ENCODE measurements around the gene OXCT1.
"Not testable (repeated sequence)": the region's sequence is repeated elsewhere in the genome, so short reads cannot be mapped to it uniquely, and the experiment has no call there.

OXCT1 gene

DNA sequence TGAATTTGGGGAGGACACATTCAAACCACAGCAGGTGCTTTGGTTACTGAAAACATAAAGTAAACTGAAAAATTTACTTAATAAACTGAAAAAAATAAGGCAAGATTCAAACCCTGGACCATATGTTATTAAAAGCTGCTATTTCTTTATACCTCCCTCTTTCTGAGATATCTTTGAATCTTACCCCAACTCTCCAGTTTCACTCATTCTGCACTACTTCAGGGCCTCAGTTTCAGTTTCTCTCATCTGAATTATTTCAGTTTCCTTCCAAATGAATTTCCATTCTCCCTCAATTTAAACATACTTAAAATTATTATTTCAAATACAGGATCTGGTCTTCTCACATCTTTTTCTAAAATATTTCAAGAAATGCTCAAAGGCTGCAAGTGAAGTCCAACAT is 4.9 kb upstream of the OXCT1 start:
- H3K4me3 ChIP-seq = no peak overlapping the region
- no peak overlapping the region for H3K27ac ChIP-seq

DNA sequence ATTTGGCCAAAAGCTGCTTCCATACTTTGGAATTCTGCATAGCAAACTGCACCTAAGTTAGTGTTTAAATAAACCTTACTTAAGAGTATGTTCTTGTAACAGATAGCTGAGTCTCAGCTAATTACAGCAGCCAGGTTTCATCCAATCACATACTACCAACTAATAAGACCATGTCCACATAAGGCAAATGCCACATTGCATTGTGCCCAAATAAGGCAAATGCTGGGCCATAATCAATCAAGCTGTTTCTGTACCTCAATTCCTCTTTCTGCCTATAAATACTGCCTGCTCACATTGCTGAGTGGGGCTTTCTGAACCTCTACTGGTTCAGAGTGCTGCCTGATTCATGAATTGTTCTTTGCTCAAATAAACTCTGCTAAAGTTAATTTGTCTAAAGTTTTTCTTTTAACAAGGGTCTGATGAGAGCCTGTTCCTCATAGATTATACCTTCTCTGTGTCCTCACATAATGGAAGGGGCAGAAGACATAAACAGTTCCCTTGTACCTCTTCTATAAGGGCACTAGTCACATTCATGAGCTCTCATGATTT is 4.4 kb upstream of the OXCT1 start:
- Histone ChIP-seq H3K27ac (no peak overlapping the region), H3K4me3 (no peak overlapping the region)

DNA sequence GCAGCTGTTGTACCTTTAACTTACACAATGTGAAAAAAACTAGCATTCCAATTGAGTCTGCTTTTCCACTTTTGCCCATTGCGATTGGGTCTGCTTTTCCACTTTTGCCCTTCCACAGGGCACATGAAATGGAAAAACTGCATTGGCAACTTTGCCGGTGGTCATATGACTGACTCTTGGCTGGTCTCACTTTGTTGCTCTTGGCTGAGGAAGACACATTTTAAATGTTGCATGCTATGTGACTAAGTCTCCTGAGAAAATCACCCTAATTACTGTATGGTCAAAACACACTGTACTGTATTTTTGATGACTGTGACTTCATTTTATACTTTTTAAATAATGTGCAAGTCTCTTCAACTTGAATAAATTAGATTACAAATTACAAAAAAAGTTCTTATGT is 1.6 kb upstream of the OXCT1 start:
- peak overlapping the region in 1 of 21 experiments; percentile 23 for H3K27ac ChIP-seq
- H3K4me3 ChIP-seq = no peak overlapping the region

DNA sequence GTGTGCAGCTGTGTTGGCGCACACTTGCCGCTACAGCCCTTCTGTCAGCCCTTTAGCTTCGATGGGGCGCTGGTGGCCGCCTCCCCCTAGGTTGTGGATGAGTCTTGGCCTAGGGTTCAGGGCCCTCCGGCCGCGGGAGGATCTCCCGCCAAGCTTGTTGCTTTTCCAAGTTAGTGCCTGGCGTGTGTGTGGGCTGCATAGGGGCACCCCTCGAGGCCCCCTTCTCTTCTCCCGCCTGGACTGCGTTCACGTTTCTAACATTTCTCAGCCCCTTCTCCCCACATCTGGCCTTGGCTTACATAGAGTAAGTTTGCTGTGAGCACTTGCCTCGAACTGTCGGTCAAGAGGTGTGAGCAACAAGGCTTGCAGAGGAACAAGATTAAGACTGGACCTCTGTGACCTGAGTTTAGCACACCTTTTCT is 413 bp upstream of the OXCT1 start:
- H3K4me3 ChIP-seq = peak overlapping the region; percentile 66 to 97 (median 73)
- peak overlapping the region in 20 of 21 experiments; percentile 60 to 96 (median 83) for H3K27ac ChIP-seq

DNA sequence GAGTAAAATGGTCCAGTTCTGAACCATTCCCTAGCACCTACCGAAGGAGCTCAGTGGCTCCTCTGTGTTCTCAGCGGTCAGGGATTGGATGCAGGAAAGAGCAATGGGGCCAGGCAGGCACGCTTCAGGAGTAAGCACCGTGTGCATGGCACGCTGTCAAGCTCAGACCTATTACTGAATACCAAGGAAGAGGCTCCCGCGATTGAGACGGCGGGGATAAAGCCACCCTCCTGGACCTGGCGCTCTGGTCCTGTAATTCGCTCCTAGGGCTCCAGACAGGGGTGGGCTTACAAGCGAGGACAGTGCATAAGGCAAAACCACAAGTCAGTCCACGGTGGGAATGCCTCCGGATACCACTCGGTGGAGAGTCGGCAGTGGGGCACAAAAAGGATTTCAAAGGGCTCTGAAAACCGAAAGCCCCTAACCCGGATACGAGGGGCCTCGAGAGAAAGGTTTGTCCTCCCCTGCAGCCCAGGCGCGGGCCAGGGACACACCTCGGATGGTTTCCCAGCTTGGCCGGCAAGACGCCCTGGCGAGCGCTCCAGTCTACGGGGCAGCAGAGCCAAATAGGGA is 988 bp downstream of the OXCT1 start:
- peak overlapping the region in 17 of 21 experiments; percentile 75 to 96 (median 86) for H3K27ac ChIP-seq
- H3K4me3 ChIP-seq = peak overlapping the region; percentile 66 to 97 (median 73)

DNA sequence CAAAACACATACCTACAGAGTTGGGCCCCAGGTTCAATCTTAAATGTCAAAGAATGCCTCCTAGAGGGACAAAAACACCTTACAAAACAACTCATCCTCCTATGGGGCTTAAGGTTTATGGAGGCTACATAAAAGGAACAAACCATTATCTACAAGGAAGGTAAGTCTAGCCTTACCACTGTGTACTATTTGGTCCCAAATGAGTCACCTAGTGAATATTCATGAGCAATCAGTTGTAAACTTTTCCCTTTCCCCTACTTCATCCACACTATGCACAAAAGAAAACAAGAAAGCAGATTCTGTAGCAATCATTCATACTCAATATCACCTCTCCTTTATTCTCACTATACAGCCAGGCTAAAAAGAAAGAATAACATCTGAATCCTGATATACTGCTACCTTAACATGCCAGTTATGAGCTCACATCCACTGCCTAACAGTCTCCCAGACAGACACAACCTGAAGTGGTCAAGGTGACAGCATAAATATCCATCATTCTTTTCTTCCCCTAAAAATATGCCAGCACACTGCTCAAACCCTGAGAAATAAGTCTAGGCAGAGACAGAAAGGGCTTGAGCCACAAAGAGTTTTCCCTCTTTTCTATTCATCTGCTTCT is 6.2 kb downstream of the OXCT1 start:
- no peak overlapping the region for H3K4me3 ChIP-seq
- H3K27ac ChIP-seq = no peak overlapping the region

DNA sequence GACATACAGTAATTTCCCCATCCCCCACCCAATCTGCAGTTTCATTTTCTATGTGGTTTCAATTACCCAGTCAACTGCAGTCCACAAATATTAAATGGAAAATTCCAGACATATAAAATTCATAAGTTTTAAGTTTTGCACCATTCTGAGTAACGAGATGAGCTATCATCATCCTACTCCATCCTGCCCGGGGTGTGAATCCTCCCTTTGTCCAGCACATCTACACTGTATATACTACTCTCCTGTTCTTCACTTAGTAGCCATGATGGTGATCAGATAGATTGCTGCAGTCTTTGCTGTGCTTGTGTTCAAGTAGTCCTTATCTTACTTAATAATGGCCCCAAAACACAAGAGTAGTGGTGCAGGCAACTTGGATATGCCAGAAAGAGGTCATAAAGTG is 11.3 kb downstream of the OXCT1 start:
- Histone ChIP-seq H3K27ac (no peak overlapping the region), H3K4me3 (no peak overlapping the region)

DNA sequence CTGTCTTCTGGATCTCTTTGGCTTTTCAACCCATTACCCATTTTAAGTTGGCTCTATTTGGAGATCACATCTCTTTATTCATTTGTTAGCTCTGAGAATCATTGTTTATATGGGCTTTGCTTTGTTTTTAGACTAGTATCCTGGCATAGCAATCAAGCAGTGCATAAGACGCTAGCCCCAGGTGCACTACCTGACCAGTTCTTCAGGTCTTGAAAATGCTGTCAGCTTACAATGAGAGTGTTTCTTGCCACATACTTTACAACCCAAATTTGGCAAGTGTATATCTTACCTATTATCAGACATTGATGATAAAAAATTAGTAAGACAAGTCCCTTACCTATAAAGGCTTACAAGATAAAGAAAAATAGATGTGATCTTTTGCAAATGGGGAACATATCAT is 12.2 kb downstream of the OXCT1 start:
- Histone ChIP-seq H3K27ac (peak overlapping the region in 2 of 21 experiments; percentile 22 to 23), H3K4me3 (no peak overlapping the region)

DNA sequence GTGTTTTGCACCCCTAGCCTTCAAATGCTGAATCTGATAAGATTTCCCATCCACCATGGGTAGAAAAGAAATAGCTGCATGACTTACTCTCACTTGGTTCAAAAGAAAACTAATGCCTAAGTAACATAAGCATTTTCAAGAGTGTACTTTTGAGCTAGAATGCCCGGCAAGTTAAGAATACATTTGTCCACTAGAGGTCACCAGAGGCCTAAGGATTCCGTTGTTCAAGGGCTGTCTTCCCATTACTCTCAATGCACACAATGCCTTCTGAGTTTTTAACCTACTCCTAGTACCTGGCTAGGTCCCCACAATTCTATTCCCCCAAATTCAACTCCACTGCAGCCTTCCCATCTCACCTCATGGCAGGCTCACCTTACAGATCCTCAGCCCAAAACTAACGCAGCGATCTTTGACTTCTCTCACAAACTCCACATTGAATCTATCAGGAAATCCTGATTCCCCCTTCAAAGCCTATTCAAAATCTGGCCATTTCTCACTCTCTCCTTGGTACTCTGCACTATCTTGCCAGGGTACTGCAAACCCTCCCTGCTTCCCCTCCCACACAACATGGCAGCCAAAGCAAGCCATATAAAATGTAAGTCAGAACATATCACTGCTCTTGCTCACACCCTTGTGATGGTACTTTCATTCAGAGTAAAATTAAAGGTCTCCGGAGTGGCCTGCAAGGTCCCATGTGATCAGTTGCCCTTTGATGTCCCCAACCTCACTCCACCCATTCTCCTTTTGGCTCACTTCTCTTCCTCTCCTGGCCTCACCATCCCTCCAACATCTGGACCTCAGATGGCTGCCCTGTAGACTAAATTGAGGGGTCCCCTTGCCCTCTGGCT is 13.4 kb downstream of the OXCT1 start:
- Histone ChIP-seq H3K4me3 (no peak overlapping the region), H3K27ac (peak overlapping the region in 2 of 21 experiments; percentile 23 to 46)

DNA sequence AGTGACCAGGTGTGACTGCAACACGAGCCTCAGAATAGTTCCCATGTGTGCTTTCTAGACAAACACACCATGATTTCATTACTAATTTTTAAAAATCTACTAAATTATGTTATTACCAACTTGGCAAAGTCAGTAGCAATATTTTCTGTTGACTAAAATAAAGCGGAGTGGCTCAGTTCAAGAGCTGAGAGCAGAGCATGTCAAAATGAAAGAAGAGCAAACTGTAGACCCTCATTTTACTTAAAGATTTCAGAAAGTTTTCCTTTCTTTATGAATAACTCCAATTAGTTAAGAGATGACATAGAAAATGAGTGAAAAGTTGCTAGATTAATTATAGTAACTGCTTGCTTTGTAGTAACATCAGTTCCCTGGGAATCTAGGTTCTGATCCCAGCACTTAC is 17.9 kb downstream of the OXCT1 start:
- Histone ChIP-seq H3K4me3 (no peak overlapping the region), H3K27ac (no peak overlapping the region)

DNA sequence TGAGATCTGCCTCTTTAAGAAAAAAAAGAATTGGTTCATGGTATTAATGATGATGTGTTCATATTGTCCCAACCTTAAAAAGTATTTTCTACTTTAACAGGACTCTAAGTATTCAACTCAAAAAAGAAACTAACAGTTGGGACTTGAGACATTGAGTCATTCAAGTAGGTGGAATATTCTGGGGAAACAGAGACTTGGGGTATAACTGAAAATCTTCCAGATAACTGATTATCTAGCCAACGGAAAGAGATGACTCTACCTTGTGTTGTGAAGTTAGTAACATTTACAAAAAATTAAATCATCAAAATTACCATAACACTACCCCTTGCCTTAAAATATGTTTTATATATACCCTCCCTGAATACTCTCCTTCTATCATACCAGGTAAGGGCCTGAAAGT is 19.1 kb downstream of the OXCT1 start:
- Histone ChIP-seq H3K27ac (no peak overlapping the region), H3K4me3 (no peak overlapping the region)

DNA sequence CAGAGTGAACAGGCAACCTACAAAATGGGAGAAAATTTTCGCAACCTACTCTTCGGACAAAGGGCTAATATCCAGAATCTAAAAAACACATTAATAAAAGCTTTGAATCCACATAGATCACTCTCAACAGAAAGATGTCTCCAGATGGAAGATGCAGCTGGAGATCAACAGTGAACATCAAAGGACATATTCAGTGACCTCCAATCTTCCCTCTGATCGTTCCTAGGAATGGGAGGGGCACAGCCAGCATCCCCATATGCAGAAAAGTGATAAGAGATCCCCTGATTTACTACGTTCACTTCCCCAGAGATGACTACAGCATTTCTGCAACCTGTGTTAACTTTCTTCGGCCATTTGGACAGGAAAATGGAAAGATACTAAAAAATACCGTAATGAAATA is 21.2 kb downstream of the OXCT1 start:
- no peak overlapping the region for H3K4me3 ChIP-seq
- no peak overlapping the region for H3K27ac ChIP-seq

DNA sequence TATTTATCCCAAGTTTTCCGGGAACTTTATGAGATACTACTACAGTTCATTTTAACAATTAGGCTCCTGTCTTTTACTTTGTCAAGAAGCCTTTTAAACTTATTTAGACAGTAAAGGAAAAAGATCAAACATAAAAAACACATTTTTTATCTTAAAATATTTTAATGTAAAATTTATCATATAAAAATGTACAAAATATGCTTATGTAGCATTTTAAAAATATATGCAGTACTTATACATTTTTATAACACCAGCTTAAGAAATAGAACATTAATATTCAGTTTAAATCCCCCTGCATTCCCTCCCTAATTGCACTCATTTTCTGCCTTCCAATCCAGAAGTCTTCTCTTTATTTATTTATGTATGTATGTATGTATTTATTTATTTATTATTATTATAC is 24.5 kb downstream of the OXCT1 start:
- not testable (repeated sequence) for H3K4me3 ChIP-seq, H3K27ac ChIP-seq

DNA sequence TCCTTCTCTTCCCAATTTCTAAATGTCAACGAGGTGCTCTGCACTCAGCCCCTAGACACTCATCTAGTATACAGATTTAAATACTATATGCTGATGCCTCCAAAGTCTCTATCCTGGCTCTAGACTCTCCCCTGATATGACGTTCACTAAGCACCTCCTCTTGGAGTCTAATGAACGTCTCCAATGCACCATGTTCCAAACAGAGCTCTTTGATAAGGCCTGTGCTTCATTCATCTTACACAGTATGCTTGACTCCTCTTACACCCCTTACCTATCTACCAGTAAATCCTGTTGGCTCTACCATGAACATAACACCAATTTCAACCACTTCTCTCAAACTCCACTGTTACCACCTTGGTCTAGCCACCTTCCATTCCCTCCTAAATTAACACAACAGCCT is 25.7 kb downstream of the OXCT1 start:
- no peak overlapping the region for H3K4me3 ChIP-seq

DNA sequence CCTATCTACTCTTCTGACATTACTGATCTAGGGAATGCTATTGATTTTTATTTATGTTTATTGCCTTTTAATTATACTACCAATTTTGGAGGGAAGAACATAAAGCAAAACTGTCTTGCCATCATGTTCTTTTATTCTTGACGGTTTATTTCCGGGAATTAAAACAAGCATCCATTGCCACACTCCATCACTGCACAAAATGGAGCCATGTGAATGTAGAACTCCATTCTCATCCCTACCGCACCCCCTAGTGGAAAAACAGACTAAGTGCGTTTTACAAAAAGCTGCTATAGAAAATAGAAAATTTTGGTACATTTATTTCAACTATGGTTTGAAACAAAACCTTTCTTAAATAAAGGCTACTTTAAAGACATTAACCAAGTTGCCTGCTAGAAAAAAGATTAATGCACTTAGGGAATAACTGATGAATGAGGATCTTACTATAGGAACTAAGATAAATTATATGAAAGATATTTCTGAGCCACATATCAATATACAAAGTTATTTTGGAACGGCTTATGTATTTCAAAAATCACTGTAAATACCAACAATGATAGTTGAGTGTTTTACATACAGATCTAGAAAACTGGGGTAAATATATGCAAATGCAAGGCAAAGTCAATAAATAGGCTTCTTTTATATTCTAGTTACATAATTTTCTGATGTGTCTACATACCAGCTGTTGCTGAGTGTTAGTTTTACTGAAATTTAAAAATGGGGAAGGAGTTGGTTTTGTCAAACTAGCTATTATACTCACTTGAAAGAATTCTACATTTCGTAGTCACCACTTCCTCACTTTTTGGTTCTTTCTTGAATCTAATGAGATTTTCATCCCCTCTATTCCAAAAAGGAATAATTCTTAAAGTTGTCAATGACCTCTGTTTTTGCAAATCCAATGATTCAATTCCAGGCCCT is 26.5 kb downstream of the OXCT1 start:
- H3K27ac ChIP-seq = no peak overlapping the region
- no peak overlapping the region for H3K4me3 ChIP-seq

More for the DNA sequence above, 25.7 kb downstream of the OXCT1 start:
- H3K27ac ChIP-seq = no peak overlapping the region

DNA sequence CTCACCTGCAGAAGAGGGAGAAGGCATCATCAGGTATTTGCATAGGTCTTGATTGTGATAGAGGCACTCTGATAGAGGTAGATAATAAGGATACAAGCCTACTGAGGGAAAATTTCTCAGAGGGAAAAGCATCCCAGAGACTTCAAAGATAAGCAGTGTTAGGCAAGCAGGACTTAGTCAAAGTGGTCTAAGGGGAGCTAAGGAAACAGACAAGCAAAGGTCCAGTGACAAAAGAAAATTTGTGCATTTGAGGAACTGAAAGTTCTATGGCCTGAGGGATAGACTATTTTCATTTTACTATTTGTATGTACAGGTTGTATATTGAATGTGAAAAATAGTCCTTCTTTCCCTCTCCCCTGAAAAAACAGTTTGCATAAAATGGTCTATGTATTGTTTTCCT is 27.4 kb downstream of the OXCT1 start:
- H3K4me3 ChIP-seq = no peak overlapping the region
- no peak overlapping the region for H3K27ac ChIP-seq

DNA sequence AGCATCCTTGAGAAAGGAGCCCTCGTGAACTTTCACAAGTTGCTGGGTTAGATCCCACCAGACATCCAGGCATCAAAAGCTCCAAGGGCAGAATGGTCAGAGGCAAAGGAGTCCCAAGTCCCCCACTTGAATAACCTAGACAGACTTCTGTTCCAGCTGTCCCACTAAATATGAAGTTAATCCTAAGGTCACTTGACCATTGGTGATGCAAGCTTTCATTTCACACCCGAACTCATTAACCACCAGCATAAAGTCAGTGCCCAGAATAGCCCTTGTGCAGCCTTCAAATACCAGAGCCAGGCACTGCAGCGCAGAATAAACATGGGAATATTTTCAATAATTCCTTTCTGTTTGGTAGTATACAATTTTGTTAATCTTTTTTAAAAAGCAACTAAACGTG is 28.9 kb downstream of the OXCT1 start:
- no peak overlapping the region for H3K4me3 ChIP-seq
- H3K27ac ChIP-seq = no peak overlapping the region

DNA sequence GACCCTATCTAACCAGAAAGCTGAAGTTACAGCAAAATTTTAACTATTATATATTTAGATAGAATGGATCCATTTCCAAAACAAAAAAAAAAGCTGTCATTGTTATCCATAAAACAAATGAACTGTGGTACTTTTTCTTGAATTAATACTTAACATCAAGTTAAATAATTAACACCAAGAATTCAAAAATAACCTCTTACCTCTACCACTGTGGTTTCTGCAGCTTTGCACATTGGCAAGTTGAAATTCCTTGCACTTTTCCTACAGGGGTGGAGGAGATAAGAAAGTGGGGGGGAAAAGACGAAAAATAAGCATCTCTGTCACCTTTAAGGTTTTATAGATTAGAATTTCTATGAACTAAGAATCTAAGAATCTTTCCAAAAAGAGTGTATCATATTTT is 30.0 kb downstream of the OXCT1 start:
- H3K27ac ChIP-seq = no peak overlapping the region
- no peak overlapping the region for H3K4me3 ChIP-seq

DNA sequence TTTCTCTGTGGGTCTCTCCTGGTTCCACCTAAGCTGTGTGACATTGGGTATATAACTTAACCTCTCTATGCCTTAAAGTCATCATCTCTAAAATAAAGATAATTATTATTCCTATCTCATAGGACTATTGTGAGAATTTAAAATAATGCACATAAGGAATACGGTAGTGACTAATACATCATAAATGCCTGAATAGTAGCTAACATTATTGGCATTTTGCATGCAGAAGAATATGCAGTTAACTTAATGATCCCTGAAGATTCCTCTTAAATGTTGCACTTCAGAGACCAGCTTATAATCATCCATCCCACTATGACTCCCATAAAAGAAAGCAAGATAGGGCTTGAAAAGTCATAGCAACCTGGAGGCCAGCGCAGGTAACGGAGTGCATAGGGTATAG is 32.4 kb downstream of the OXCT1 start:
- Histone ChIP-seq H3K4me3 (no peak overlapping the region), H3K27ac (no peak overlapping the region)

DNA sequence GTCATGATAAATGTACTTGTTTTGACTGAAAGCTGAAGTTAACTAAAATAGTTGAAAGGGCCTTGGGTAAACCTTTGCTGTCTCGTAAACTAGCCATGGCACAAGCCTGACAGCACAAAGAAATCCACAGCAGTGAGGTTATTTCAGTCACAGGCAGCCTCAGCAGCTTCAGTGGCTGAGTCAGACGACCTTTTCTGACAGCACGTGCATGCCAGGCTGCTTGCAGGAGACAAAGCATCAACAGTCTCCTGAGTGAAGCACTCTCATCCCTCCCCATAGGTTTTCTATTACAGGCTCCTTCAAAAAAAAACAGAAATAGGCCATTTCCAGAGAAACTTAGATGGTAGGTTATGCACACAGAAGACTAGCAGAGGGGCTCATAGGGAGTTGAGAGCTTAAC is 34.6 kb downstream of the OXCT1 start:
- Histone ChIP-seq H3K27ac (no peak overlapping the region), H3K4me3 (no peak overlapping the region)
